Body of pancreas (tissue), 4 donors: Measurements from ENCODE around the gene IL1F10.

ENCODE experiments used
- POLR2A ChIP-seq, 3 donors: fragments of 450-650 bp; IDR thresholded peaks; one replicate each; pipeline ENCODE4 v1.6.1; 2016; ENCODE audit warnings: antibody characterized with exemption in 3 of 3, mild to moderate bottlenecking in 2 of 3
- TF ChIP-seq, protein P1 (sequence below), 7 experiments: fragments of 450-650 bp in 4 of 7; fragments of 200-600 bp in 3 of 7; sonication (generic) in 3 of 7; IDR thresholded peaks; one replicate each; pipeline ENCODE4 v1.5.1; 2016 to 2019; ENCODE audit warnings: antibody characterized with exemption in 7 of 7

DNA sequence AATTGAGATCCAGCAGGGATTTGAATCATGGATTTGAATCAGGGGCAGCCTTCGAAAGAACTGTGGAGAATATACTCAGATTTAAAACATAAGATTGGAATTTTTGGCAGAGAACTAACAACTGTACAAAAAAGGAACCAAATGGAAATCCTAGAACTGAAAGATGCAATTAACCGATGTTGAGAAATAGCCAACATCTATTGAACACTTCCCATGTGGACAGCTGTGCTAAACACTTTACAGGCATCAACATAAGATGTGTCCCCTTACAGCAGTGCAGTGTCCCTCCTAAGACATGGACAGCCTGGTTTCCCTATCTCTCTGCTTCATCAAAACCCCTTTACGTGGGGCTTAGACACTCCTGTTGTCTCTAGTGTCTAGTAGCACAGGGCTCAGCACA, 56.0 kb downstream of the IL1F10 start:
- no peak for TF ChIP-seq POLR2A (IDR thresholded peaks at IDR 0.05)
- TF ChIP-seq, protein P1, sequence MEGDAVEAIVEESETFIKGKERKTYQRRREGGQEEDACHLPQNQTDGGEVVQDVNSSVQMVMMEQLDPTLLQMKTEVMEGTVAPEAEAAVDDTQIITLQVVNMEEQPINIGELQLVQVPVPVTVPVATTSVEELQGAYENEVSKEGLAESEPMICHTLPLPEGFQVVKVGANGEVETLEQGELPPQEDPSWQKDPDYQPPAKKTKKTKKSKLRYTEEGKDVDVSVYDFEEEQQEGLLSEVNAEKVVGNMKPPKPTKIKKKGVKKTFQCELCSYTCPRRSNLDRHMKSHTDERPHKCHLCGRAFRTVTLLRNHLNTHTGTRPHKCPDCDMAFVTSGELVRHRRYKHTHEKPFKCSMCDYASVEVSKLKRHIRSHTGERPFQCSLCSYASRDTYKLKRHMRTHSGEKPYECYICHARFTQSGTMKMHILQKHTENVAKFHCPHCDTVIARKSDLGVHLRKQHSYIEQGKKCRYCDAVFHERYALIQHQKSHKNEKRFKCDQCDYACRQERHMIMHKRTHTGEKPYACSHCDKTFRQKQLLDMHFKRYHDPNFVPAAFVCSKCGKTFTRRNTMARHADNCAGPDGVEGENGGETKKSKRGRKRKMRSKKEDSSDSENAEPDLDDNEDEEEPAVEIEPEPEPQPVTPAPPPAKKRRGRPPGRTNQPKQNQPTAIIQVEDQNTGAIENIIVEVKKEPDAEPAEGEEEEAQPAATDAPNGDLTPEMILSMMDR (IDR thresholded peaks at IDR 0.05) = no peak
